HG02763 (cell line): Measurements from ENCODE around the gene C1QC.
"Not testable (repeated sequence)": the region's sequence is repeated elsewhere in the genome, so short reads cannot be mapped to it uniquely, and the experiment has no call there.

Experiments used
- ATAC-seq: cut with Tn5 transposase; IDR thresholded peaks from one replicate; pipeline ENCODE4 v1.9.1; 2021; ENCODE audit warnings: mild to moderate bottlenecking, moderate library complexity; ENCODE audit not compliant: unreplicated experiment

Gene C1QC

DNA sequence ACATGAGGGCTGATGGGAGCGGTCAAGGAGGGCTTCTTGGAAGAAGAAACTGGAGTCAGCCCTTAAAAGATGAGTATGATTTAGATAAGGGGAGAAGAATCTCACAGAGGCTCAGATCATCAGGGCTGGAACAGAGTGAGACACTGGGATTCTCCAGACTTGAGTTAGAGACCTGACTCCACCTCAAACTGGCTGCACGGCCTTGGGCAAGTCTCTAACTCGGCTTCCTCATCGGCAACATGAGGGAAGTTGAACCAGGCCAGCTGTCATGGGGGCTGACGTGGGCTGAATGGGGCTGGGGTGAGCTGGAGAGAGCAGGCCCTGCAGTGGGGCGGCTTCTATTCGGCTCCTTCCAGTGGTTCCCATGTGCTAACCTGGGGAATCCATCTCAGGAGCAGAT, 2.5 kb downstream of the C1QC start:
- no peak for ATAC-seq

DNA sequence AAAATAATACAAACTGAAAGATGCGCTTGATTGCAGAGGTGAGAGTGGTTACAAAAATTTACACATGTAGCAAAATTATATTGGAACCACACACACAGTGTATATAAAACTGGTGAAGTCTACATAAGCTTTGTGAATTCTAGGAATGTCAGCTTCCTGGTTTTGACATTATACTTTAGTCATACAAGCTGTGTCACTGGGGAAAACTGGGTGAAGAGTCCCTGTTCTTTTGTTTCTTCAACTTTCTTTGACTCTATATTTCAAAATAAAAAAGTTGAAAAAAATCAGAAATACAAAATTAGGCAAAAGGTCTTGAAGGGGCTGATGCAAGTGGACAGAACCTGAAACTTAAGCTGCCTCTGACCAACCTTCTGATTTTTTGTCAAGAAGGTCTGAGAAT, 3.0 kb downstream of the C1QC start:
- no peak for ATAC-seq

GRCh38 chr1:22650089-22650693, 6.8 kb downstream of the C1QC start:
- ATAC-seq, result no peak

DNA sequence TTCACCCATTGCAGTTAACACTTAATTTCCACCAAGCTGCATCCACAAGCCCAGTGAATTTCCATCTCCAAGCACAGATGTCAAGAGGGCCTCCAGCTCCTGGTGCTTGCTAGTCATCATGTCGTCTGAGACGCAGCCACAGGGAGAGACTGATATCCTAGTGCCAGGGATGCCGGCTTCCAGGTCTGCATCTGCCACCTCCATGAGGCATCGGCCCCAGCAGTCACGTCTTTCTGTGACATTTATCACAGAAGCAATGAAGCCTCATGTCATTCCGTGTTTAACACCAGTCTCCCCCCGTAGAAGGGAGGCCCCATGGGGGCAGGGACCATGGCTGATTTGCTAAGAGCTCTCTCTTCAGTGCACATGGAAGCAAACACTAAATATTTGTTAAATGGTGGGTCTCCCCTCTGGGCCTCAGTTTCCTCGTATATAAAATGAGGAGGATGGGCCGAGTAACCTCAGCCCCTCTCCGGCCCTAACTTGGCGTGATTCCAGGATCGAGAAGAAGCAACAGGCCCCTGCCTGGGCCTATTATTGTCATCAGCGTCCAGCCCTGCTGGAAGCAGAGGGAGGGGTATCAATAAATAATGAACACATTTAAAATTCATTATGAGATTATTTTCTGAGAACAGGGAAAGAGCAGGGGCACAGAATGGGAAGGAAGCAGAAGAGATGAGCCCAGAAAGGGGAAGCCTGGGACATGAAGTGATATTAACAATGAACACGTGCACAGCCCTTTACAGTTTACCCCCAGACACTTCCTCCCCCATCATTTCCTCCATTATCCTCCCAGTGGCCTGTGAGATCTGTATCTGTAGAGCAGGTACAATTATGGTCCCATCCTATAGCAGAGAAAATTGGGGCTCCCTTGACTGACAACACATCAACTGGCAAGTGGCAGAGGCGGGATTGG, 8.8 kb downstream of the C1QC start:
- no peak for ATAC-seq

- no peak for ATAC-seq
These were observed 9.5 kb downstream of the C1QC start, which contains the start of gene C1QB for GRCh38 chr1:22652881-22653316. Gene C1QB, plus strand, starts transcription at chr1:22653236. Its CDS starts 6,227 bp downstream, at chr1:22659463.

DNA sequence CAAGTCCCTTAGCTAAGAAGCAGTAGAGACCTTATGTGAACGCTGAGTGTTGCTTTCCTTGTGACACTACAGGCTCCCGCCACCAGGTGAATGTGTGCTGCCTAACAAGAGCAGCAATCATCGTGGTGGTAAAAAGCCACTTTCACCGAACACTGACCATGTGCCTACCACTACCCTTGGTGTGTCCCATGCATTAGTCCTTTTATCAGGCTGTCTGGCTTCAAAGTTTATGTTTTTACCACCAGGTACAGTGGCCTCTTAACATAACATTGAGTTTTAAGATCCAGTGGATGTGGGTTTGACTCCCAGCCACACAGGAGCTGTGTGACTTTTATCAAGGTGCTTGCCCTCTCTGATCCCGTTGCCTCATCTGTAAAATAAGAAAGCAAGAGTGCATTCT, 11.3 kb downstream of the C1QC start:
- ATAC-seq, result no peak

GRCh38 chr1:22658385-22659163, 15.1 kb downstream of the C1QC start:
- ATAC-seq, result no peak

DNA sequence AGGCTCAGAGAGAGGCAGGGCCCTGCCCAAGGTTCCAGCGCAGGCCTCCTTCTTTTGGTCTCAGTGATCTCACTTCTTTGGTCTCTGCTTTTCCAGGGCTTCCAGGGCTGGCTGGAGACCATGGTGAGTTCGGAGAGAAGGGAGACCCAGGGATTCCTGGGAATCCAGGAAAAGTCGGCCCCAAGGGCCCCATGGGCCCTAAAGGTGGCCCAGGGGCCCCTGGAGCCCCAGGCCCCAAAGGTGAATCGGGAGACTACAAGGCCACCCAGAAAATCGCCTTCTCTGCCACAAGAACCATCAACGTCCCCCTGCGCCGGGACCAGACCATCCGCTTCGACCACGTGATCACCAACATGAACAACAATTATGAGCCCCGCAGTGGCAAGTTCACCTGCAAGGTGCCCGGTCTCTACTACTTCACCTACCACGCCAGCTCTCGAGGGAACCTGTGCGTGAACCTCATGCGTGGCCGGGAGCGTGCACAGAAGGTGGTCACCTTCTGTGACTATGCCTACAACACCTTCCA, 17.3 kb downstream of the C1QC start:
- no peak for ATAC-seq

- ATAC-seq, result no peak
These were observed 18.4 kb downstream of the C1QC start for GRCh38 chr1:22661880-22662279.

- ATAC-seq, result no peak
These were observed 18.9 kb downstream of the C1QC start for GRCh38 chr1:22662318-22662717.

GRCh38 chr1:22662986-22663408, 19.6 kb downstream of the C1QC start:
- ATAC-seq, result no peak

- ATAC-seq, result no peak
These were observed 22.3 kb downstream of the C1QC start for GRCh38 chr1:22665752-22666151.

DNA sequence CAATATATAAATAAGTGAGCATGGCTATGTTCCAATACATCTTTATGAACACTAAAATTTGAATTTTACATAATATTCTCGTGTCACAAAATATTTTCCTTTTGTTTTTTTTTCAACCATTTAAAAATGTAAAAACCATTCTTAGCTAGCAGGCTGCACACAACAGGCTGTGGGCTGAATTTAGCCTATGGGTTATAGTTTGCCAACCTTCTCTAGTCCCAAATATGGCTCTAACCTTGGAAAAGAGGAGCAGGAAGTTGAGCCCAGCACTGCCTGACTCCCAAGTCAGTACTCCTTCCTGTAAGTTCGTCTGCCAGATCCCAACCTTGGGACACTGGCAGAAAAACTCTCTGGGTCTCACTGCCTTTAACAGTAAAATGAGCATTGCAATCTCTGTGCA, 23.0 kb downstream of the C1QC start:
- ATAC-seq, result no peak

DNA sequence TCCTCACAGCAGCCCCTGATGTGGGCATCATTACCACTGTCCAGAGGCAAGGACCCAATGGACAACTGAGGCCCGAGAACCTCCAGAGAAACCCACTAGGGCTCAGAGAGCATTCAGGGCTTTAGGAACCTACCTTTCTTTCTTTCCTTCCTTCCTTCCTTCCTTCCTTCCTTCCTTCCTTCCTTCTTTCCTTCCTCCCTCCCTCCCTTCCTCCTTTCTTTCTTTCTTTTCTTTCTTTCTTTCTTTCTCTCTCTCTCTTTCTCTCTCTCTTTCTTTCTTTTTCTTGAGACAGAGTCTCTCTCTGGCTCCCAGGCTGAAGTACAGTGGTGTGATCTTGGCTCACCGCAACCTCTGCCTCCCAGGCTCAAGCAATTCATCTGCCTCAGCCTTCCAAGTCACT, 25.4 kb downstream of the C1QC start:
- ATAC-seq, result not testable (repeated sequence)

GRCh38 chr1:22670352-22670975, 27.0 kb downstream of the C1QC start:
- no peak for ATAC-seq

DNA sequence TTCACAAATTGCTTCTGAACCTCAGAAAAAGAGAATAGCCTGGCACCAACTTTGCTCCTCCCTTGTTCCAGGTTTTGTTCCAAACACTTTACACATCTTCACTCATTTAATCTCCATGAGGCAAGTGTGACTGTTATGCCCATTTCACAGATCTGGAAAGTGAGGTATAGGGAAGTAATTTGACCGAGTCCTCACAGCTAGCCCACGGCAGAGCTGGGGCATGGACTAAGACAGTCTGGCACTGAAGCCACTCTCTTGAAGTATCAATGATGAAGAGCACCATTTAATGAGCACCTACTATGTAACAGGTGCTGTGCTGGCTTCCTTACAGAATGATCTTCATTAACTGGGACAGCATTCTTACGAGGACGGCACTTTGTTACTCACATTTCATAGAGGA, 28.6 kb downstream of the C1QC start:
- ATAC-seq, result no peak

DNA sequence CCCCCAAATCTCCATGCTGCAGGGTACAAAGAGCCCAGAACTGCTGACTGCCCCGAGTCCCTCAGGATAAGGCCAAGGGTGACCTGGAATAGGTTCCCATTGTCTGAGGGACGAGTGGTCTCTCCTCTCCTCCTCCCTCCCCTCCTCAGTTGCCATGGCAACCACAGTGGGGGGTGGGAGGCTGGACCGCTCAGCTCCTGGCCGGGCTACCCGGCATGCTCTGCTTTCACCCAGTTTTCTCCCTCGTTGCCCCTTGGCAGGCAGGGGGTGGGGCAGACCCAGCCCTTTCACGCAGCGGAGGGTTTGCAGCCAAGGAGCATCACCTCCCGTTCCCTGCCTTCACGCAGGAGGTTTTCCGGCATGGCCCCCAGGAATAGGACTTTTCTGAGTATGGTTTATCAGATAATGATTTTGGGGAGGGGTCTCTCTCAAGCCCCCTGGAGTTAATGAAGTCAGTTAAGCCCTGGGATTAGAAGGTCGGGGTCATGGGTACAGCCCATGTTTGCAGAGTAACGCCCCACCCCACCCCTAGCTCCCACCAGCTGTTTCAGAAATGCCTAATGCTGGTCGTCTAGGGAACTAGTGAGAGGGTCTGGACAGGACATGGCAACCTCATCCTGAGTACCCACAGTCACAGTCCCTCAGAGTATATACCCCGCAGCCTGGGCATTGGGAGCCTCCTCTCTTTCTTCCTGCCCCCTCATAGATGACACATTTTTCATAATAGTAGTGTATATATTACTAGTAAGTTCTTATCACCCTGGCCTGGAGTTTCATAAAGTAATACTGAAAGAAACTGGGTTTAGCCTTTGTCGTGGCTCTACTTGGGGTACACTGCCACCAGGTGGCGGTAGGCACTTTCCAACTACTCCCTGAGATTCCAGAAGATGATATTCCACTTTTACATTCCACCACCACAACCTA, 30.3 kb downstream of the C1QC start:
- ATAC-seq, result no peak

GRCh38 chr1:22674410-22674749, 30.9 kb downstream of the C1QC start:
- no peak for ATAC-seq

DNA sequence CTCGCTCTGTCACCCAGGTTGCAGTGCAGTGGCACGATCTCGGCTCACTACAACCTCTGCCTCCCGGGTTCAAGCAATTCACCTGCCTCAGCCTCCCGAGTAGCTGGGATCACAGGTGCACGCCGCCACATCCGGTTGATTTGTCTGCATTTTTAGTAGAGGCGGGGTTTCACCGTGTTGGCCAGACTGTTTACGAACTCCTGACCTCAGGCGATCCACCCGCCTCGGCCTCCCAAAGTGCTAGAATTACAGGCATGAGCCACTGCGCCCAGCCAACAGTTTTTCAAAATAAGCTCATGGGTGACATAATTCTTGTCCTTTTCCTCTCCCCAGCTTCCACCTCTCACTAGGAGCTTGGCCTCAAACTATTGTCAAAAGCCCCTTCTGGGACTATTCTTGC, 32.7 kb downstream of the C1QC start:
- ATAC-seq, result not testable (repeated sequence)
